Suppressor macrophage treated with lipopolysaccharide for 4 hours (primary cell): ENCODE results near the gene ESPN.
"Not testable (repeated sequence)": the region's sequence is repeated elsewhere in the genome, so short reads cannot be mapped to it uniquely, and the experiment has no call there.

Source experiments
- DNase-seq: peaks from one replicate; pipeline ENCODE4 v3.0.0-alpha.2; 2020

ESPN gene

GRCh38 chr1:6485168-6486101, 60.9 kb downstream of the ESPN start:
- DNase-seq = no peak

GRCh38 chr1:6486433-6487011, 61.9 kb downstream of the ESPN start:
- peak; percentile 90 for DNase-seq

GRCh38 chr1:6487804-6488484, 63.4 kb downstream of the ESPN start:
- DNase-seq = no peak

- DNase-seq = no peak
These were observed 64.2 kb downstream of the ESPN start for GRCh38 chr1:6488602-6489382.

GRCh38 chr1:6489383-6489765, 64.8 kb downstream of the ESPN start:
- DNase-seq = no peak

GRCh38 chr1:6489799-6490180, 65.2 kb downstream of the ESPN start:
- peak; percentile 77 for DNase-seq

GRCh38 chr1:6490181-6491080, 65.9 kb downstream of the ESPN start:
- DNase-seq = peak; percentile 25

GRCh38 chr1:6491081-6491449, 66.5 kb downstream of the ESPN start:
- no peak for DNase-seq

- DNase-seq = no peak
These were observed 66.9 kb downstream of the ESPN start, which contains the start of gene PLEKHG5 for GRCh38 chr1:6491480-6491962. Gene PLEKHG5, minus strand, starts transcription at chr1:6491667. Its CDS starts 14,096 bp downstream, at chr1:6477571.

GRCh38 chr1:6491966-6492365, 67.4 kb downstream of the ESPN start:
- DNase-seq = no peak

GRCh38 chr1:6493834-6494223, 69.3 kb downstream of the ESPN start:
- DNase-seq = not testable (repeated sequence)

GRCh38 chr1:6494627-6495026, 70.1 kb downstream of the ESPN start:
- DNase-seq = no peak

GRCh38 chr1:6495041-6495441, 70.5 kb downstream of the ESPN start:
- no peak for DNase-seq

- no peak for DNase-seq
These were observed 71.2 kb downstream of the ESPN start for GRCh38 chr1:6495540-6496364.

GRCh38 chr1:6496365-6496721, 71.8 kb downstream of the ESPN start:
- DNase-seq = no peak

- DNase-seq = no peak
These were observed 72.3 kb downstream of the ESPN start for GRCh38 chr1:6496890-6497214.

GRCh38 chr1:6497215-6497866, 72.8 kb downstream of the ESPN start:
- peak; percentile 9 for DNase-seq

- no peak for DNase-seq
These were observed 73.4 kb downstream of the ESPN start for GRCh38 chr1:6497867-6498575.

- no peak for DNase-seq
These were observed 74.1 kb downstream of the ESPN start for GRCh38 chr1:6498576-6499111.

GRCh38 chr1:6499296-6499695, 74.7 kb downstream of the ESPN start:
- DNase-seq = no peak
